ENCODE measurements around the gene NUP107.

NUP107 gene

DNA sequence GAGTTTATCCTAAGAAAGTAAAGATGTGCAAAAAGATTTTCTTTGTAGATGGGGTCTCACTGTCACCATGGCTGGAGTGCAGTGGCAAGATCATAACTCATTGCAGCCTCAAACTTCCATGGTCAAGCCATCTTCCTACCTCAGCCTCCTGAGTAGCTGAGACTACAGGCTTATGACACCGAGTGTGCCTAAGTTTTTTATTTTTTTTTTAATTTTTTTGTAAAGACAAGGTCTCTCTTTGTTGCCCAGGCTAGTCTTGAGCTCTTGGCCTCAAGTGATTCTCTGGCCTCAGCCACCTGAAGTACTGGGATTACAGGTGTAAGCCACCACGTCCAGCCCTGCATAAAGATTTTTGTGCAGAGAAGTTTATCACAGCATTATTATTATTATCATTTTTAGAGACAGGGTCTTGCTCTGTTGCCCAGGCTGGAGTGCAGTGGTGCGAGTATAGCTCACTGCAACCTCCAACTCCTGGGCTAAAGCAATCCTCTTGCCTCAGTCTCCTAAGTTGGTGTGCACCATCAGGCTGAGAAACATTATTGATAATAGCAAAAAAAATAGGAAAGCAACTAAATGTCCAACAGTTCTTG, 101.9 kb downstream of the NUP107 start:
- DNase-seq (ENCODE audit: extremely low read depth, low read depth): no peak
- H3K4me3 ChIP-seq (replicated peaks; ENCODE audit: low read depth, low read length): no peak overlapping the region
- TF ChIP-seq, protein P1, sequence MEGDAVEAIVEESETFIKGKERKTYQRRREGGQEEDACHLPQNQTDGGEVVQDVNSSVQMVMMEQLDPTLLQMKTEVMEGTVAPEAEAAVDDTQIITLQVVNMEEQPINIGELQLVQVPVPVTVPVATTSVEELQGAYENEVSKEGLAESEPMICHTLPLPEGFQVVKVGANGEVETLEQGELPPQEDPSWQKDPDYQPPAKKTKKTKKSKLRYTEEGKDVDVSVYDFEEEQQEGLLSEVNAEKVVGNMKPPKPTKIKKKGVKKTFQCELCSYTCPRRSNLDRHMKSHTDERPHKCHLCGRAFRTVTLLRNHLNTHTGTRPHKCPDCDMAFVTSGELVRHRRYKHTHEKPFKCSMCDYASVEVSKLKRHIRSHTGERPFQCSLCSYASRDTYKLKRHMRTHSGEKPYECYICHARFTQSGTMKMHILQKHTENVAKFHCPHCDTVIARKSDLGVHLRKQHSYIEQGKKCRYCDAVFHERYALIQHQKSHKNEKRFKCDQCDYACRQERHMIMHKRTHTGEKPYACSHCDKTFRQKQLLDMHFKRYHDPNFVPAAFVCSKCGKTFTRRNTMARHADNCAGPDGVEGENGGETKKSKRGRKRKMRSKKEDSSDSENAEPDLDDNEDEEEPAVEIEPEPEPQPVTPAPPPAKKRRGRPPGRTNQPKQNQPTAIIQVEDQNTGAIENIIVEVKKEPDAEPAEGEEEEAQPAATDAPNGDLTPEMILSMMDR (IDR thresholded peaks at IDR 0.05; ENCODE audit: low read depth, low read length, missing control alignments): no peak

DNA sequence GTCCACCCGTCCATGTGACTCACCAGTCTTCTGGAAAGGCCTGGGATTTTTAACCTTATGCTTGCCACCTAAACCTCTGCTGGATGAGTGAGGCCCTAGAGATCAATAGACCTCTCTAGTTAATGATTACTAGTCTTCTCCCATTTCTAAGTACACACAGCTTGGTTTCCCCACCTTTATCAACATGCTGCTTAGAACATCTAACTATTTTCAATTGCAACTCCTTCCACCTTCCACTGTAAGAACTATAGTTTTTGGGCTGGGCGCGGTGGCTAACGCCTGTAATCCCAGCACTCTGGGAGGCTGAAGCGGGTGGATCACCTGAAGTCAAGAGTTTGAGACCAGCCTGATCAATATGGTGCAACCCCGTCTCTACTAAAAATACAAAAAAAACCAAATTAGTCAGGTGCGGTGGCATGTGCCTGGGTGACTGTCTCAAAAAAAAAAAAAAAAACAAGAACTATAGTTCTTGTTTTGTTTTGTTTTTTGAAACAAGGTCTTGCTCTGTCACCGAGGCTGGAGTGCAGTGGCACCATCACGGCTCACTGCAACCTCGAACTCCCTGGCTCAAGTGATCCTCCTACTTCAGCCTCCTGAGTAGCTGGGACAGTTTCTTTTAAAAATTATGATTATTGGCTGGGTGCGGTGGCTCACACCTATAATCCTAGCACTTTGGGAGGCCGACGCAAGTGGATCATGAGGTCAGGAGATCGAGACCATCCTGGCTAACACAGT, 102.5 kb downstream of the NUP107 start:
- no peak for DNase-seq (ENCODE audit: extremely low read depth, low read depth)
- H3K4me3 ChIP-seq (replicated peaks; ENCODE audit: low read depth, low read length): no peak overlapping the region
- TF ChIP-seq, protein P1 (IDR thresholded peaks at IDR 0.05; ENCODE audit: low read depth, low read length, missing control alignments): no peak

DNA sequence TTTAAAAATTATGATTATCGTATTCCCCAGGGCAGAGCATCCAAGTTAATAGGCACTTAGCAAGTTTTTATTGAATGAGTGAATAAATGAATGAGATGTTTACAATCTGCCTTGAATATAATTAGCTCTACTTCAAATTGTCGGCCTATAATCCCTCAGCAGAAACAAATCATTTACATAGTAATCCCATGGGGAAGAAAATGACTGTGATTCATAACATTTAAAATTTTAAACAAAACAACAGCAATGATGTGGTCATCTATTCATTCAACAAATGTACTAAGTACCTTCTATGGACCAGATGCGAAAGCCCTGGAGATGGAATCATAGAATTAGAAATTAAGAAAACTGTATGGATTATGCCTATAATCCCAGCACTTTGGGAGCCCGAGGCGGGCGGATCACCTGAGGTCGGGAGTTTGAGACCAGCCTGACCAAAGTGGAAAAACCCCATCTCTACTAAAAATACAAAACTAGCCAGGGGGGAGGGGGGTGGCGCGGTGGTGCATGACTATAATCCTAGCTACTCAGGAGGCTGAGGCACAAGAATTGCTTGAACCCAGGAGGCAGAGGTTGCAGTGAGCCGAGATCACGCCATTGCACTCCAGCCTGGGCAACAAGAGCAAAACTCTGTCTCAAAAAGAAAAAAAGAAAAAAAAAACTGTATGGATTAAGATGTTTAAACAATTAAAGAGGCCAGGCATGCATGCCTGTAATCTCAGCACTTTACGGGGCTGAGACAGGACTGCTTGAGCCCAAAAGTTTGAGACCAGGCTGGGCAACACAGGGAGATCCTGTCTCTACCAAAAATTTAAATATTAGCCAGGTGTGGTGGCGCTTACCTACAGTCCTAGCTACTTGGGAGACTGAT, 103.5 kb downstream of the NUP107 start:
- TF ChIP-seq, protein P1 (IDR thresholded peaks at IDR 0.05; ENCODE audit: low read depth, low read length, missing control alignments): no peak
- no peak overlapping the region for H3K4me3 ChIP-seq (replicated peaks; ENCODE audit: low read depth, low read length)
- DNase-seq (ENCODE audit: extremely low read depth, low read depth): no peak

DNA sequence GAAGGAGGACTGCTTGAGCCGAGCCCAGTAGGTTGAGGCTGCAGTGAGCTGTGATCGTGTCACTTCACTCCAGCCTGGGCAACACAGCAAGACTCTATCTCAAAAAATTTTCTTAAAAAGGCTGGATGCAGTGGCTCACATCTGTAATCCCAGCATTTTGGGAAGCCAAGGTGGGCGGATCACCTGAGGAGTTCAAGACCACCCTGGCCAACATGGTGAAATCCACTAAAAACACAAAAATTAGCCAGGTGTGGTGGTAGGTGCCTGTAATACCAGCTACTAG, 104.1 kb downstream of the NUP107 start:
- TF ChIP-seq, protein P1 (IDR thresholded peaks at IDR 0.05; ENCODE audit: low read depth, low read length, missing control alignments): no peak
- H3K4me3 ChIP-seq (replicated peaks; ENCODE audit: low read depth, low read length): no peak overlapping the region
- no peak for DNase-seq (ENCODE audit: extremely low read depth, low read depth)

DNA sequence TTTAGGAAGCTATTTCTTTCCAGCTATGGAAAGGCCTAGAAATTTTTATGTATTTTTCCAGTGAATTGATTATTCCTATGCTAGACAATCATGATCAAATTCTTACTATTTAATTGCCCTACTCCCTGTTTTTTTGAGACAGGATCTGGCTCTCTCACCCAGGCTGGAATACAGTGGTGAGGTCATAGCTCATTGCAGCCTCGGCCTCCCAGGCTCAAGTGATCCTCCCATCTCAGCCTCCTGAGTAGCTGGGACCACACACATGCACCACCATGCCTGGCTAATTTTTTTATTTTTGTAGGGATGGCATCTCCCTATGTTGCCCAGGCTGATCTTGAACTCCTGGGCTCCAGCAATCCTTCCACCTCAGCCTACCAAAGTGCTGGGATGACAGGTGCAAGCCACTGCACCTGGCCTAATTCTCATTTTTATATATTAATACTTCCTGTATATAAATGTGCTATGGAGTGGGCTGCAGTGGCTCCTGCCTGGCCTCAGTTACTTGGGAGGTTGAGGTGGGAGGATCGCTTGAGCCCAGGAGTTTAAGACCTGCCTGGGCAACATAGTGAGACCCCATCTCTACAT, 105.2 kb downstream of the NUP107 start:
- H3K4me3 ChIP-seq (replicated peaks; ENCODE audit: low read depth, low read length): no peak overlapping the region
- no peak for DNase-seq (ENCODE audit: extremely low read depth, low read depth)
- TF ChIP-seq, protein P1 (IDR thresholded peaks at IDR 0.05; ENCODE audit: low read depth, low read length, missing control alignments): no peak

DNA sequence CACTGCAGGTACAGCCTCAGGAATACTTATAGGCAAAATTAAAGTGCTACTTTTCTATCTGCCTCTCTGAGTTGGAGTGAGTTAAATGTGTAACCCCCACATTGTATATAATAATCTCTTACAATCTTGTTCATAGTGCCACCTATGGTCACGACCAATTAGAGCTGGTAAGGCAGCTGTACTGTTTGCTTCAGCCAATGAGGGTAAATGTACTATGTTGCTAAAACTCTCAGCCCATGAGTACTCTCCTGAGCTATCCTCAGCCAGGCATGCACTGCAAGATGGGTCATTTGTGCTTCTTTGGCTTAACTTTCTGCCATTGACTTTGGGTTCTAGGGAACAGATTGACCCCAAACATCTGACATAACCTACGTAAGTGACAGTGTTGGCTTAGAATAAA, 106.2 kb downstream of the NUP107 start:
- DNase-seq (ENCODE audit: extremely low read depth, low read depth): no peak
- no peak overlapping the region for H3K4me3 ChIP-seq (replicated peaks; ENCODE audit: low read depth, low read length)
- TF ChIP-seq, protein P1 (IDR thresholded peaks at IDR 0.05; ENCODE audit: low read depth, low read length, missing control alignments): no peak

Data from HFF-Myc (cell line).